GM20431 (cell line): ENCODE measurements around the gene GNAI3.

Source experiments
- in situ Hi-C: fragments of 300-500 bp; cut with MseI, MboI; formaldehyde crosslinking; loops from one replicate; pipeline ENCODE4 v1.15.0; 2020; ENCODE audit warnings: low sequenced_read_pairs; ENCODE audit not compliant: unreplicated experiment

Gene GNAI3

DNA sequence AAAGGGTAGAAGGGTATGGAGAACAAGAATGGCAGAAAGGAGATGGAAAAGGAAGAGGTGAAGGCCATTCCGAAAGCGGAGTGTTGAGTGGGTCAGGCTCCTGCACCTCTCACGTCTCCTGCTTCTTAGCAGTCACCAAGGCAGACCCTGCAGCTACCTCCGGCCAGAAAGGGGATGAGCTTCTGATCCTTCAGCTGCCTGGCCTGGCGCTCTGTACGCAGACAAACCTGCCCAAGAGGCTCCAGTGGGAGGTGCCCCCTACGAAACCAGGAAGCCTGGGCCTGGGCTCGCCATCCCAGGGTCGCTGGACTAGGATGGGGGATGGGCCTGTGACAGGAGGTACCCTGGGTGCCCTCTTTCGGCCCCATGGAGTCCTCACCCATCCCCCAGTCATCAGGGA lies 5.8 kb upstream of the GNAI3 start:
- in situ Hi-C loops: loop anchor here (25.0 kb wide), 1 partner anchor 280 kb away; no protein-coding TSS in a partner anchor

DNA sequence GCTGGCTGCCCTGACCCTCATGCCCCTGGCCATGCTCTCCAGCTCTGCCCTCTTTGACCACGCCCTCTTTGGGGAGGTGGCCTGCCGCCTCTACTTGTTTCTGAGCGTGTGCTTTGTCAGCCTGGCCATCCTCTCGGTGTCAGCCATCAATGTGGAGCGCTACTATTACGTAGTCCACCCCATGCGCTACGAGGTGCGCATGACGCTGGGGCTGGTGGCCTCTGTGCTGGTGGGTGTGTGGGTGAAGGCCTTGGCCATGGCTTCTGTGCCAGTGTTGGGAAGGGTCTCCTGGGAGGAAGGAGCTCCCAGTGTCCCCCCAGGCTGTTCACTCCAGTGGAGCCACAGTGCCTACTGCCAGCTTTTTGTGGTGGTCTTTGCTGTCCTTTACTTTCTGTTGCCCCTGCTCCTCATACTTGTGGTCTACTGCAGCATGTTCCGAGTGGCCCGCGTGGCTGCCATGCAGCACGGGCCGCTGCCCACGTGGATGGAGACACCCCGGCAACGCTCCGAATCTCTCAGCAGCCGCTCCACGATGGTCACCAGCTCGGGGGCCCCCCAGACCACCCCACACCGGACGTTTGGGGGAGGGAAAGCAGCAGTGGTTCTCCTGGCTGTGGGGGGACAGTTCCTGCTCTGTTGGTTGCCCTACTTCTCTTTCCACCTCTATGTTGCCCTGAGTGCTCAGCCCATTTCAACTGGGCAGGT lies 5.0 kb upstream of the GNAI3 start:
- in situ Hi-C loops: loop anchor here (25.0 kb wide), 1 partner anchor 281 kb away; no protein-coding TSS in a partner anchor

GRCh38 chr1:109543988-109544735 lies 4.3 kb upstream of the GNAI3 start:
- in situ Hi-C loops: loop anchor here (25.0 kb wide), 1 partner anchor 282 kb away; no protein-coding TSS in a partner anchor

DNA sequence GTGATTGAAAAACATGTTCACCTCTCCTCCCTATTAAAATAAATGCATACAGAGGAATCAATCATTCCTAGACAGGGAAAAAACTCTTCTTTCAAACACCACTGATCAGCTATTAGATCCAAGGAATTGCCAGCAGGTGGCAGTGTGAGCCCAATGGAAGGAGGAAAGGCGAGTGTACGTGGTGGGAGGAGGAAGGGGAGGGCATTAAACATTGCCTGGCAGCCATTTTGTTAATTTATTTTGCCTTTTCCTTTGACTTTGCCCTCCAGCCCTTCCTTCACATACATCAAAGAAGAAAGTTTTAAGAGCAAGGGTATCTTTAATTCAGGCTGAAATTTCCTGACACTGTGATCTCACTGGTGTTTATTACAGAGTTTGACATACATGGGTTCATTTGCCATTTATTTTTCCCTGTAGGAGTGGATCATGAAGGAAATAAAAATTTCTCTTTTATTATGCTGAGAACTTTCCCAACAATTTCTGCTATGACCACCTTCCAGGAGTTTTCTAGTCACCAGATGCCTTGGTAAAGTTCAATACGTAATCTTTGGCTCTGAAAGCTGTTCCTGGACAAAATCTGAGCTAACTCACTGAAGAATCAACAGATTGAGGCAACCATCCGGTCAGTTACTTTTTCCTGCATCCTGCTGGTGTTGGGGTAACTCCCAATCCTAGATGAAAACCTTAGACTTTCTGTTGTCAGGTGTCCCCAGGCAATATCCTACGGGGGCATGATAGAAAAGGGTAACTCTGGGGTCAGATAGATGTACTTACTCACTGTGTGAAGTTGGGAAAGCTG lies 1.9 kb upstream of the GNAI3 start:
- in situ Hi-C loops: loop anchor here (5.0 to 25.0 kb wide), 3 partner anchors 81 to 284 kb away; no protein-coding TSS in a partner anchor

DNA sequence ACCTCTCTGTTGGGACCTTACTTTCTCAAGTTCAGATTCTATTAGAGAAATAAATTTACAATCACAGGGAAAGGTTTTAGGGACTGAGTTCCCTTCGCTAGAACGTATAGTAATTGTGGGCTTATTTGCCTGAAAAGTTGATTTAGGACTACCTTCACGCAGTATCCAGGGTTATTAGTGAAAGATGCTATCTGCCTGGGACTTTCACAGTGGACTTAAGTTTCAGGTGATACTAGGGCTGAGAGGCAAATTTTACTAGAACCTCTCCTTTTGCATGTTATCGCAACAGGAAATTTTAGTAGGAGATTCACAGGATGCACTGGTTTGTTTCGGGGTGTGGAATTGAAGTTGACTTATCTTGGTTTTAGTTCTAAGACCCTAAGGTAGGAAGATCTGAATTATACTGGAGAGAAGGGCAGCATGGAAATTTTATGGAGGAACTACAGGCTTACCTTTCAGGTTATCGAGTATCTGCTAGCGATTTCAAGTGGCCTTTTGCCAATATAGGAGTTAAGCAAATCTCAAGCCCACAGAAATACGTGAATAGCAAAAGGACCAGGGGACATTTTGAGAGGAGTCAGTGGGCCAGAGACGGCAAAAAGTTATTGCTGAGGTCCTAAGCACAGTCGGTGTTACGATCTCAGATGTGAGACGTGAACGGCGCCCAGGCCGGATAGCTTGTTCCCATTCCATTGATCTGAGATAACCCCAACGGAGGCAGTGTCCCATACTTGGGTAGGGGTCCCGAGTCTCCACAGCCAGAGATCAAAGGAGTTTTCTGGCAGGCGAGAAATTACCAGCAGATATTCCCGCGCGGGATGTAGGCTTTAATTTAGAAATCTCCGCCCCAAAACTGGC lies 723 bp upstream of the GNAI3 start:
- in situ Hi-C loops: loop anchor here (5.0 to 25.0 kb wide), 3 partner anchors 80 to 285 kb away; no protein-coding TSS in a partner anchor

GRCh38 chr1:109556563-109556962 lies 8.1 kb downstream of the GNAI3 start:
- in situ Hi-C loops: no loop called here

- in situ Hi-C loops: no loop called here
Measured at GRCh38 chr1:109557520-109557919, 9.1 kb downstream of the GNAI3 start.

DNA sequence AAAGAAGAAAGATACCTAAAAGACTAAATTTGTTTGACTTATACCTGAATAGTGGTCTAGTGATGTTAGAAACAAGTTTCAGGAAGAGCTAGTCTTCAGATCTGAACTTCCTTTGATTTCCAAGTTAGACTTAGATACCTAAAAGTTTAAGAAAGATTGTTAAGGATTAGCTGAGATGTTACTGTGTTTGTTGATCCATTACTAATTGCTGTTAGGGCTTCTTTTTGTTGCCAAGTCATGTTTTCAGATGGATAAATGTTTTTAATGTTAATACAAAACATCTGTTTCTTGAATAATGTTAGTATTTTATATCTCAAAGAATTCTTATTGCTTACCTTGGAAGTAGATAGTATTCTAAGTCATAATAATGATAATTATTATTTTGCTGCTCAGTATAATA lies 11.6 kb downstream of the GNAI3 start:
- in situ Hi-C loops: no loop called here

DNA sequence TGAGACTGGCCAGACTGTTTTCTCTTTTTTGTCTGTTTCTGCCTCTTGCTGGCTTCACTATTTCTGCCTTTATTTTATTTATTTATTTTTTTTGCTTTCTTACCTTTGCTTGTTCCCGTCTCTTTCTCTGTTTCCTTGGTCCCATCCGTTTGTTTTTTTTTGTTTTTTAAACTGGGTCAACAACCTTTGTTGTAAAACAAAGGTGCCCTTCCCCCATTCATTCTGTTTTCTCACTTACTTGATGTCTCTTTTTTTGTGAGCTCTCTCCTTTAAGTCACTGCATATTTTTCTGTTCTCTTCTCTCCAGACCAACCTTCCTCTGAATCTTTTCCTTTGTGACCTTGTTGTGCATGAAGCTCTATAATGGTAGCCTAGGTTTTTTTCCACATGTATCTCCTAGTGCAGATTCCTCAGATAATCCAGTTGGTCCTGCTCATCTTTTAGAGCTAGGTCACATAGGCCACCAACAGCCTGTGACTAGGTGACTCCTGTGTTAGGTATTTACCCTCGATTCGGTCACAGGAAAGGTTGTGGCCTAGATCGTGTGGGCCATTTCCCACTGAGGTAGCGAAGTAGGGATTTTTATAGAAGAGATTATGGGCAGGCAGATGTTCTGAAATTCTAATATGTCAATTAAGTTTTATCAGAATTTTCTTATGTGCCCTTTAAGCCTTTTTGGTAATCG lies 15.9 kb downstream of the GNAI3 start:
- in situ Hi-C loops: no loop called here

- in situ Hi-C loops: no loop called here
Measured at GRCh38 chr1:109565241-109565640, 16.8 kb downstream of the GNAI3 start.

- in situ Hi-C loops: no loop called here
Measured at GRCh38 chr1:109566982-109567381, 18.6 kb downstream of the GNAI3 start.

- in situ Hi-C loops: no loop called here
Measured at GRCh38 chr1:109567877-109568672, 19.7 kb downstream of the GNAI3 start.

DNA sequence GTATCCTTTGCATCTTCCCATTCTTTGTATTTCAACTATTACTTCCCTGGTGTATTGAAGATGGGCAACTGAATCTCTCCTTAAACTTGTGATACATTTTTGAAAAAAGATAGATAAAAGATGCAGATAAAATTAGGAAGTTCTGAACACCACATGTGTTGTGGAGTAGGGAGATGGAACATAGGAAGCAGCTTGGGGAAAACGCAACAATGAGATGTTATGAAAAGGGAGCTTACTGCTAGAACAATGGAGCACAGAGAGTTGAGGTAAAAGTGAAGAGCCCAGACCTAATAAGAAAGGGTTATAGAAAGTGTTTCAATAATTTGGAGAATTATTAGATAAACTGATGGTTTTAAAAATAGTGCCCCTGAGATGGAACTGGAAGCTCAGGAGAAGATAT lies 20.9 kb downstream of the GNAI3 start:
- in situ Hi-C loops: no loop called here

DNA sequence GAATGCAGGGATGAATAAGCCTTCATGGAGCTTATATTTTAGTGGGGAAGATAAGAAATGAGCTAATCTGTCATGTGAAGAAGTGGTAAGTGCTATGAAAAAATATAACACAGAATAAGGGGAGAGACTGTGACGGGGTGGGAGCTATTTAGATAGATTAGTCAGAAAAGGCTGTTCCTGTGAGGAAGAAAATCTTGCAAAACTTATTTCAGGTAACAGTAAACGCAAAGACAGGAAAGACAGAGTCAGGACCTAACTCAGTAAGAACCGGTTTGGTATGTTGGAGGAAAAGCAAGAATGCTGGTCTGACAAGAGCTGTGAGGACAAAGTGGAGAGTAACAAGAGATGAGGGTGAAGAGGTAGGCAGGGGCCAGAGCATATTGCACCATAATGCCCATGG lies 22.0 kb downstream of the GNAI3 start:
- in situ Hi-C loops: no loop called here

DNA sequence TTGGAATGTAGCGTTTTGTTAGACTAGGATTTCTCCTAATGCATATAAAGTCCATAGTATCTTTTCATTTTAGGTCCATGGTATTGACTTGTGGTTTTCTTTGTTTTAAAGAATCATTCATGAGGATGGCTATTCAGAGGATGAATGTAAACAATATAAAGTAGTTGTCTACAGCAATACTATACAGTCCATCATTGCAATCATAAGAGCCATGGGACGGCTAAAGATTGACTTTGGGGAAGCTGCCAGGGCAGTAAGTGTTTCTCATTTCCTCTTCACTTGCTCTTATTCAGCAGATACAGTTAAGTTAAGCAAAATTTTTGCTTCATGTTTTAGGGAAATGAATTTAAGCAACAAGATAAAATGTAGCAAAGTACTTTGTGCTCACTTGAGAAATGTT lies 25.4 kb downstream of the GNAI3 start:
- in situ Hi-C loops: no loop called here

GRCh38 chr1:109578947-109579443 lies 30.6 kb downstream of the GNAI3 start:
- in situ Hi-C loops: no loop called here

DNA sequence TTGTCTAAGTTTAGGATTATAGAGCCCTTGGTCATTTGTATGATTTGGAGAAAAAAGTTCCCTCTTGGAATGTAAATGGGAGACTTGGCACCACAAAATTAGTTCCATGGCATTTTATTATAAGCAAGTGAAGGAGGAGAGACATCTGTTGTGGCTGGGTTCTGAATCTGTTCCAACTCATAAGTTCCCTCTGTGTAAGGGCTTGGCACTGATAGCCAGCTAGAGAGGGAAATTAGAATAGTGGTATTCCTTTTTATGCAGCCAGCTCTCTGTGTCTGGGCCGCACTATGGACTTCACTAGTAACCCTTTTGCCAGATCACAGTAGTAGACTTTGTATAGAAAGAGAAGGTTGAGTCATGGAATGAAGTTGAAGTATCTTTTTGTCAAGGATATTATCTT lies 31.1 kb downstream of the GNAI3 start:
- in situ Hi-C loops: no loop called here

DNA sequence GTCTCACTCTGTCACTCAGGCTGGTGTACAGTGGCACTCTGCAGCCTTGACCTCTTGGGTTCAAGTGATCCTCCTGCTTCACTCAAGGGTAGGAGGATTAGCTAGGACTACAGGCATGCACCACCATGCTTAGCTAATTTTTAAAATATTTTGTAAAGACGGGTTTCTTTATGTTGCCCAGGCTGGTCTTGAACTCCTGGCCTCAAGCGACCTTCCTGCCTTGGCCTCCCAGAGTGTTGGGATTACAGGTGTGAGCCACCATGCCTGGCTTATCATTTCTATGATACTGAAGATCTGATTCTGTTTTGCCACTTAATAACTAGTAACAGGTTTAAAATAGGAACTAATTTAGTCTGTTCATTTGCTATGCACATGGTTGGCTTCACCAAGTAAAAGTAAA lies 33.6 kb downstream of the GNAI3 start:
- in situ Hi-C loops: no loop called here
